ENCODE data around the gene PXDC1. TPM values are rescaled to one million over a fixed set of nuclear protein-coding genes. Genes with fewer than 3 reads are reported as not detected.
"Not testable (repeated sequence)": the region's sequence is repeated elsewhere in the genome, so short reads cannot be mapped to it uniquely, and the experiment has no call there.

Gene PXDC1
- total RNA-seq, 2 experiments from 2014 or later = 0.17 to 0.36 TPM

DNA sequence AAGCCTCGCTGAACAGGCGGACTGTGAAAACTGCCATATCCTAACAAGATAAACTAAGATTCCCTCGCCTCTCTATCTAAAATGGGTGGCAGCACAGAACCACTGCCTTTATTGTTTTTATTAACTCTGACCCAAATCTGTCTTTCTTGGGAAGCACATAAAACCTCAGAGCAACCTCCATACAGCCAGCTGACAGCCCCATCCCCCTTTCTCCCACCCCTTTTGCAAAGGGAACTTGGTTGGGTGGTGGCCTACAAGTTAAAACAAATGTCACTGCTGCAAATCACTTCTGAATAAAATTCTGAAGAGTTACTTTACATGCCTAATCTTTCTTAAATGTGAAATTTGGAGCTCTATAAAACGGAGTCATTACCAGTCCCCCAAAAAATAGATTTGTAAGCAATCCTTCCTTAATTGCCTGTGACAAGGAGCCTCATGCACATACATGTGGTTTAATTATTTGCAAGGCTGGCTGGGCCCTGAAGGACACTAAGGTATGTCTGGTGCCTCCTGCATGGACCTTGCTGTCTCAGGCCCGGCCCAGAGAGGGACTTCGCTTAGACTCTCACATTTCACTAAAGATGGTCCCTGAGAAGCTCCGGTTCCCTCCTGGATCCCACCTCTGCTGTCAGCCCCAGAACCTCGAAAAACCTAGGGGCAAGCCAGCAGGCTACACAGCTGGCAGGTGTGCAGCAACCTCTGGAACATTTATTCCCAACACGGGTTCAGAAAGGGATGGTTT is 21.7 kb downstream of the PXDC1 start:
- intact Hi-C loops (cut with micrococcal nuclease) = loop anchor here (5.0 kb wide), 1 partner anchor 272 kb away; the partner anchor contains the start of gene SLC22A23
- Mint-ChIP-seq H3K4me3 (no peak overlapping the region), H3K36me3 (ENCODE audit: low read depth) (no peaks in the 10 kb centered on the region), H3K27me3 (ENCODE audit: low read depth) (no peaks in the 10 kb centered on the region), H3K27ac (no peak overlapping the region), H3K4me1 (ENCODE audit: low read depth) (peaks cover 2% of the 10 kb centered on the region), H3K9me3 (no peaks in the 10 kb centered on the region)
- DNase-seq = no peak
- CTCF ChIA-PET = interaction anchor here (0.6 to 1.1 kb wide), 2 partner anchors 10 to 258 kb away, joined by 3 read pairs; no protein-coding TSS in a partner anchor

DNA sequence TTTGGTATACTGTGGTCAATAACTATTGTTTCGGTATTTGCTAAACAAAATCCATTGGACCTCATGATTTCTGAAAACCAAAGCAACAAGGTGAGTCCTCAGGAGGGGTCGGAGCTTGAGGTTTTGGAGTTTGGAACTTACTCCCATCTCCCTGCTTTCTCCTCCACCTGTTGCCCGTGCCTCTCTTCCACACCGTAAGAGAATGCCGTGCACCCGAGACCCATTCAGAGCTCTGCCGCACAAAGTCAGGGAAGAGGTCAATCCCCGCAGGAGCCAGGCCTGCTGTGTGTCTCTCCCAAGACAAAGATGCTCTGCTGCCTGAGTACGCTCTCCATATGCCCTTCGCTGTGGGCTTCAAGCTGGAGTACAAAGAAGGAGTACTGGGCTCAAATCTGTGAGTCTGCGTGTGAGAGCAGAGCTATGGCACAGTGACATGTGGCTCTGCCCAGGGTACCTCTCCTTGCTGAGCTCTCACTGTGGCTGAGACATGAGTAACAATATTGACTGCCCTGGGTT is 23.9 kb downstream of the PXDC1 start:
- no peaks in the 10 kb centered on the region for H3K27me3 Mint-ChIP-seq (ENCODE audit: low read depth)
- H3K36me3 Mint-ChIP-seq (ENCODE audit: low read depth) = no peaks in the 10 kb centered on the region
- DNase-seq = no peak
- no peaks in the 10 kb centered on the region for H3K9me3 Mint-ChIP-seq
- H3K4me3 Mint-ChIP-seq = no peak overlapping the region
- no peak overlapping the region for H3K27ac Mint-ChIP-seq
- CTCF ChIA-PET = interaction anchor here (0.6 to 1.3 kb wide), 3 partner anchors 14 to 448 kb away, joined by 3 to 4 read pairs (median 3); no protein-coding TSS in a partner anchor
- peaks cover 2% of the 10 kb centered on the region for H3K4me1 Mint-ChIP-seq (ENCODE audit: low read depth)
- intact Hi-C loops (cut with micrococcal nuclease) = no loop called here

DNA sequence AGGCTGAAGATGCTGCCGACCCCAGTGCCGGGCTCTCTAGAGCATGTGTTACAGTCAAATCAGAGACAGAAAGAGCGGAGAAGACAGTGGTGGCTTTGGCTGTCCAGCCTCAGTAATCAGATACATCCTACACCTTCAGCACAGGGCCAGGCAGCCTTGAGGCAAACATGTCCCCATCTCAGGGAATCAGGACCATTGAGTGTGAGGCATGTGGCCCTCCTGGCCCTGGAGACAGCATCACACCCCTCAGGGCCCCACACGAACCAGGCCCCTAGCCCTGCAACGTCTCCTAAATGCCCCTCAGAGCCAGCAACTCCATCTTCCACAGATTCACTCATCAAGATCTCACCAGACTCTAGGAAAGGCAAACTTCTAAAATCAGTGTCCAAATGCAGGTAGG is 24.5 kb downstream of the PXDC1 start:
- no peak overlapping the region for H3K27ac Mint-ChIP-seq
- no peak for DNase-seq
- CTCF ChIA-PET = interaction anchor here (0.5 to 1.0 kb wide), 3 partner anchors 14 to 601 kb away, joined by 3 to 4 read pairs (median 3); no protein-coding TSS in a partner anchor
- H3K36me3 Mint-ChIP-seq (ENCODE audit: low read depth) = no peaks in the 10 kb centered on the region
- no peaks in the 10 kb centered on the region for H3K4me1 Mint-ChIP-seq (ENCODE audit: low read depth)
- no peaks in the 10 kb centered on the region for H3K9me3 Mint-ChIP-seq
- no peak overlapping the region for H3K4me3 Mint-ChIP-seq
- no peaks in the 10 kb centered on the region for H3K27me3 Mint-ChIP-seq (ENCODE audit: low read depth)
- intact Hi-C loops (cut with micrococcal nuclease) = no loop called here

- intact Hi-C loops (cut with micrococcal nuclease) = no loop called here
These were observed 25.1 kb downstream of the PXDC1 start for GRCh38 chr6:3726421-3726820.

DNA sequence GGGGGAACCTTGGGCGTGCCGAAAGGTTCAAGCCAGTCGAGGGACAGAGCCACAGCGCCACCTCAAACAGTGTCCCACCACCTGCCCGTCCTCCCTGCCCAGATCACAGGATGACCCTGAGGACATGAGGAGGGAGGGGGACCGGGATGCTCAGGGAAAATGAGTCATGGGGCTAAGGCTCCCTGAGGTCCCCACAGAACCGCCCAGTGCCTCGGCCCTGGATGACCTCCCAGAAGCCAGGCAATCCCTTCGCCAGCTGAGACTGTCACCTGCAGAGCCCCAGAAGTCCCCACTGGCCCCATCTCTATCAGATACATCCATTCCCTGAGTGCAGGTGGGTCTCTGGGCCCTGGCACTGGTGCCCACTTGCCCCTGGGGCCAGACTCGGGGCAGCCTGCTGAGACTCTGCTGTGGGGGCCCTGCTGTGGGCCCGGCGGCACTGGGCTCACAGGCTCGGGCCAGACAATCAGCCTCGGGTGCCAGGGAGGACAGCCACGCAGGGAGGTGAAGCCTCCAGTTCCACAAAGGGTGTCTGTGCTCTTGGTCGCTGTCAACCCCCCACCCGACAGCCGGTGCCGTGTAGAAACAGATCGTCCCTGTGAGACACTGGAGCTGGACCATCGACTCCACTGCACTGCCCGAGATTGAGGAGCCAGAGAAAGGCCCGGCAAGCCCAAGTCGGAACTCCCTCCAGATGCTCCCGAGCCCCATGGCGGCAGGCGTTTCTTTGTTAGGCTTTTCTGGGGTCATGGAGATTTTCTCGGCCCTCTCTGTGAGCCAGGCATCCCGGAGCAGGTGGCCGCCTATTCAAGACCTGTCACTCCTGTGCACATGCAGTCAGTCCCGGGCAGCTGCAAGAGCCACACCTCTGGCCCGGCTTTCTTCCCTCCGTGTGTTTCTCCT is 26.1 kb downstream of the PXDC1 start:
- intact Hi-C loops (cut with micrococcal nuclease) = no loop called here
- Mint-ChIP-seq H3K9me3 (no peaks in the 10 kb centered on the region), H3K4me3 (no peak overlapping the region), H3K36me3 (ENCODE audit: low read depth) (no peaks in the 10 kb centered on the region), H3K27me3 (ENCODE audit: low read depth) (no peaks in the 10 kb centered on the region), H3K27ac (no peak overlapping the region), H3K4me1 (ENCODE audit: low read depth) (no peaks in the 10 kb centered on the region)
- no peak for DNase-seq
- CTCF ChIA-PET = no interaction called here

More at GRCh38 chr6:3726421-3726820, 25.1 kb downstream of the PXDC1 start:
- no peak overlapping the region for H3K4me3 Mint-ChIP-seq
- H3K27ac Mint-ChIP-seq = no peak overlapping the region
- no peaks in the 10 kb centered on the region for H3K4me1 Mint-ChIP-seq (ENCODE audit: low read depth)
- H3K36me3 Mint-ChIP-seq (ENCODE audit: low read depth) = no peaks in the 10 kb centered on the region
- no peak for DNase-seq
- H3K27me3 Mint-ChIP-seq (ENCODE audit: low read depth) = no peaks in the 10 kb centered on the region
- CTCF ChIA-PET = interaction anchor here (1.0 kb wide), 1 partner anchor 15 kb away, joined by 4 read pairs; no protein-coding TSS in a partner anchor
- H3K9me3 Mint-ChIP-seq = no peaks in the 10 kb centered on the region

- no peaks in the 10 kb centered on the region for H3K36me3 Mint-ChIP-seq (ENCODE audit: low read depth)
- DNase-seq = no peak
- H3K27me3 Mint-ChIP-seq (ENCODE audit: low read depth) = no peaks in the 10 kb centered on the region
- intact Hi-C loops (cut with micrococcal nuclease) = no loop called here
- H3K4me3 Mint-ChIP-seq = no peak overlapping the region
- no peaks in the 10 kb centered on the region for H3K4me1 Mint-ChIP-seq (ENCODE audit: low read depth)
- no peaks in the 10 kb centered on the region for H3K9me3 Mint-ChIP-seq
- CTCF ChIA-PET = no interaction called here
- H3K27ac Mint-ChIP-seq = no peak overlapping the region
These were observed 26.9 kb downstream of the PXDC1 start for GRCh38 chr6:3724451-3725144.

GRCh38 chr6:3723966-3724365 is 27.5 kb downstream of the PXDC1 start:
- no peak overlapping the region for H3K27ac Mint-ChIP-seq
- no peaks in the 10 kb centered on the region for H3K4me1 Mint-ChIP-seq (ENCODE audit: low read depth)
- no peak for DNase-seq
- no peaks in the 10 kb centered on the region for H3K36me3 Mint-ChIP-seq (ENCODE audit: low read depth)
- H3K9me3 Mint-ChIP-seq = no peaks in the 10 kb centered on the region
- H3K27me3 Mint-ChIP-seq (ENCODE audit: low read depth) = no peaks in the 10 kb centered on the region
- intact Hi-C loops (cut with micrococcal nuclease) = no loop called here
- CTCF ChIA-PET = interaction anchor here (1.7 to 3.0 kb wide), 2 partner anchors 8 to 10 kb away, joined by 3 to 10 read pairs; no protein-coding TSS in a partner anchor
- no peak overlapping the region for H3K4me3 Mint-ChIP-seq

GRCh38 chr6:3723251-3723650 is 28.3 kb downstream of the PXDC1 start:
- intact Hi-C loops (cut with micrococcal nuclease) = no loop called here
- H3K27me3 Mint-ChIP-seq (ENCODE audit: low read depth) = no peaks in the 10 kb centered on the region
- CTCF ChIA-PET = interaction anchor here (0.6 to 3.0 kb wide), 3 partner anchors 9 to 43 kb away, joined by 3 to 10 read pairs (median 3); no protein-coding TSS in a partner anchor
- H3K4me1 Mint-ChIP-seq (ENCODE audit: low read depth) = no peaks in the 10 kb centered on the region
- no peaks in the 10 kb centered on the region for H3K9me3 Mint-ChIP-seq
- no peaks in the 10 kb centered on the region for H3K36me3 Mint-ChIP-seq (ENCODE audit: low read depth)
- no peak overlapping the region for H3K4me3 Mint-ChIP-seq
- no peak for DNase-seq
- H3K27ac Mint-ChIP-seq = no peak overlapping the region

- Mint-ChIP-seq H3K9me3 (no peaks in the 10 kb centered on the region), H3K27ac (no peak overlapping the region), H3K36me3 (ENCODE audit: low read depth) (no peaks in the 10 kb centered on the region), H3K27me3 (ENCODE audit: low read depth) (no peaks in the 10 kb centered on the region), H3K4me1 (ENCODE audit: low read depth) (no peaks in the 10 kb centered on the region), H3K4me3 (no peak overlapping the region)
- intact Hi-C loops (cut with micrococcal nuclease) = no loop called here
- CTCF ChIA-PET = interaction anchor here (0.6 to 3.0 kb wide), 3 partner anchors 10 to 43 kb away, joined by 3 to 10 read pairs (median 3); no protein-coding TSS in a partner anchor
- DNase-seq = no peak
These were observed 28.7 kb downstream of the PXDC1 start for GRCh38 chr6:3722785-3723184.

- H3K27ac Mint-ChIP-seq = no peak overlapping the region
- CTCF ChIA-PET = interaction anchor here (0.7 to 3.0 kb wide), 3 partner anchors 10 to 311 kb away, joined by 3 to 10 read pairs (median 3); no protein-coding TSS in a partner anchor
- intact Hi-C loops (cut with micrococcal nuclease) = no loop called here
- no peak for DNase-seq
- no peaks in the 10 kb centered on the region for H3K36me3 Mint-ChIP-seq (ENCODE audit: low read depth)
- no peaks in the 10 kb centered on the region for H3K4me1 Mint-ChIP-seq (ENCODE audit: low read depth)
- H3K9me3 Mint-ChIP-seq = no peaks in the 10 kb centered on the region
- no peak overlapping the region for H3K4me3 Mint-ChIP-seq
- no peaks in the 10 kb centered on the region for H3K27me3 Mint-ChIP-seq (ENCODE audit: low read depth)
These were observed 29.5 kb downstream of the PXDC1 start for GRCh38 chr6:3721810-3722621.

- H3K9me3 Mint-ChIP-seq; H3K4me3 Mint-ChIP-seq; H3K36me3 Mint-ChIP-seq (ENCODE audit: low read depth); H3K4me1 Mint-ChIP-seq (ENCODE audit: low read depth); H3K27me3 Mint-ChIP-seq (ENCODE audit: low read depth); H3K27ac Mint-ChIP-seq; intact Hi-C loops (cut with micrococcal nuclease); DNase-seq: not testable (repeated sequence)
- CTCF ChIA-PET = interaction anchor here (3.0 kb wide), 1 partner anchor 12 kb away, joined by 10 read pairs; no protein-coding TSS in a partner anchor
These were observed 30.7 kb downstream of the PXDC1 start for GRCh38 chr6:3720770-3721169.

Data from activated naive CD4-positive, alpha-beta T cell treated with anti-CD3 and anti-CD28 coated beads for 36 hours (primary cell).